Left kidney (tissue), 2 donors: Measurements from ENCODE around the gene GAS7. TPM values are rescaled to one million over a fixed set of nuclear protein-coding genes. Genes with fewer than 3 reads are reported as not detected.
"Not testable (repeated sequence)": the region's sequence is repeated elsewhere in the genome, so short reads cannot be mapped to it uniquely, and the experiment has no call there.

Source experiments
- DNase-seq: peaks from one replicate; pipeline ENCODE4 v3.0.0-alpha.2; 2013
- polyA plus RNA-seq: library from polyadenylated mRNA; unstranded; fragments of 120-200 nt; gene quantifications from one replicate; pipeline ENCODE4 v1.2.1, GENCODE V29; 2013; ENCODE audit not compliant: insufficient read length

Gene GAS7
- polyA plus RNA-seq, 1 donor, result 16.9 TPM

DNA sequence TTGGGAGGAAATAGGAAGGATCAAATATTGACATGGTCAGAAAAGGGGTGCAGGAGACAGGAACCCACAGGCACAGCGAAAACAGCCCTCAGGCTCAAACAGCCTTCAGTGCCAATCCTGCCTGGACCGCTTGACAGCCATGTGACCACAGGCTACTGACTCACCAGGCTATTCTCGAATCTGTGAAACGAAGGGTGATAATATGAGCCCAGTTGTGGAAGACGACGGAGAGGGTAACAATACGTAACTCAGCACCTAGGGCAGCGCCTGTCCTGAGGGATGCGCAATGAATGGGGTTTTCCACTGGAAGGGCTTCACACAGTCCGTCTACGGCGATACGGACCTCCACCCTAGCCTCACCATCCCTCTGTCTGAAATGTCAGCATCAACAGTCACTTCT, 176.0 kb downstream of the GAS7 start:
- no peak for DNase-seq

DNA sequence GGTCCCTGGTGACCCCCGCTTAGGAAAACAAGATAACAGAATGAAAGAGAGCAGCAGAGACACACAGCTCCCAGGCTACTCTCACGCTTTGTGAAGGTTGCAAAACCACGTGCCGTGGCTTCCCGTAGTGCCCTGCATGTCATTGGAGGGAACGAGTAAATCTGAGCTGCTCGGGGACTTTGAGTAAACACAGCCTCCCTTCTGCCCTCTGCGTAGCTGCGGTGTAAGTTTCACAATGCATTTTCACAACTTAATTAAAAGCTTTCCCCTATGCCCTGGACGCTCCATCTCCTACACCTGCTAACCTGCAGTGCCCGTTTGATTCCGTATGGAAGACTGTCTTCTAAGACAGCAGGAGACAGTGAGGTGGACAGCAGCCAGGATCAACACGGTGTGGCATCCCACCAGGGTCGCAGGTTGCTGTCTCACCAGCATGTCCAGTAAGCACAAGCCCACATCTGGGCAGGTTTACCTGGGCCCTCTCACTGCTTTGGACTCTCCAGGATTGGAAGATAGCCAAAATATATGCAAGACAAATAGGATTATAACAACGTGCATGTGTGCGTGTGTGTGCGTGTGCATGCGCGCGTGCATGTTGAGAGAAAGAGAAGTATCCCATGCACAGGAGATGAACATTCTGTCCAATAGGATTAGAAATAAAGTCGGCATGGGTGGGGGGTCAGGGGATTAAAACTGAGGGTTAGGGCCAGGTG, 177.0 kb downstream of the GAS7 start:
- DNase-seq, result peak; percentile 74

DNA sequence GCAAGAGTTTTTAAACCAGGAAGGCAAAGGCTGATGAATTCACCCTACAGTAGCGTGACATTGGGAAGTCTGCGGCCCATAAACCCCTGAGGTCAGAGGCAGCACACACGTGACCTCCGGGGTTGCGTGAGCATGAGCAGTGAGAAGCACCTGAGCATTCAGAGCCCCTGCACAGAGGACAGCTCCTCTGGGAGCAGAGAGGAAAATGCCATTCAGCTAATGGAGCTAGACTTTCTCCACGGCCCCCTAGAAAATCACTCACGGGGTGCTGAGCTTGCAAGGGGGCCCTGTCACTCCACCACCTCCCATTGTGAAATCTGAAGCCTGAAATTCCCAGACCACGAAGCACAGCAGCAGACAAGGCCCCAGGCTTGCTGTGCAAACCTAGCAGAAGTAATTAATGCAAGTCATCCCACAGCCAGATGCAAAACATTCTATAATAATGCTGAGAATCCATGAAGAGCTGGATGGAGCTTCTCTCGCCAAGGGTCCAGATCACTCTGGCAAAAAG, 178.4 kb downstream of the GAS7 start:
- peak; percentile 41 for DNase-seq

DNA sequence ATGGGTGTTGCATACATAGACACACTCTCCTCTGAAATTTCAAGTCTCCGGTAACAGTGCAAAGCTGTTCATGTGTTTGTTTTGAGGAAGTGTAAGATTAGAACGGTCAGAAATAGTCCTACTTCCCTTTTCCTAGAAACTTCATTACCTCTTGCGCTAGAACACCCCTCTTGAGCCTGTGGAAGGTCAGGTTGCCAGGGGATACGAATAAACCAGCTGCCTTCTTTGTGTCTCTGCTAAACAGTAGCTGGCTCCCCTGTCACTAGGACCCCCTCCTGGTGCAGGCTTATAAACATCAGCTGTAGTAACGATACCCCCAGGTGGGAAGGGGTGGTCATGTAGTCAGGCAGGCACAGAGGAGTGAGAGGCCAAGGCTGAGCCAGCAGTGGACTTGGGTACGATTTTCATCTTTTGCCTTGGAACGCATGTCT, 179.9 kb downstream of the GAS7 start:
- peak; percentile 24 for DNase-seq

DNA sequence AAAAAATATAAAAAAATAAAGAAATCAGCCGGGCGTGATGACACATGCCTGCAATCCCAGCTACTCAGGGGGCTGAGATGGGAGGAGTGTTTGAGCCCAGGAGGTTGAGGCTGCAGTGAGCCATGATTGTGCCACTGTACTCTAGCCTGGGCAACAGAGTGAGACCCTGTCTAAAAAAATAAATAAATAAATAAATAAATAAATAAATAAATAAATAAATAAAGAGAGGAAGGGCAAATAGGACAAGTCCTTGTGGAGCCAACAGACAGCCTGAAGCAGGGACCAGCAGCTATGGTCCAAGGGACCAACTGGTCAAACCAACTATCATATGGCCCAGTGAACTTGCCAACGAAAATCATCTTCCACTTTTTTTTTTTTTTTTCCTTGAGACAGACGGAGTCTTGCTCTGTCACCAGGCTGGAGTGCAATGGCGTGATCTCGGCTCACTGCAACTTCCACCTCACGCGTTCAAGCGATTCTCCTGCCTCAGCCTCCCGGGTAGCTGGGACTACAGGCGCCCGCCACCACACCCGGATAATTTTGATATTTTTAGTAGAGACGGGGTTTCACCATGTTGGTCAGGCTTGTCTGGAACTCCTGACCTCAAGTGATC, 181.3 kb downstream of the GAS7 start:
- not testable (repeated sequence) for DNase-seq

DNA sequence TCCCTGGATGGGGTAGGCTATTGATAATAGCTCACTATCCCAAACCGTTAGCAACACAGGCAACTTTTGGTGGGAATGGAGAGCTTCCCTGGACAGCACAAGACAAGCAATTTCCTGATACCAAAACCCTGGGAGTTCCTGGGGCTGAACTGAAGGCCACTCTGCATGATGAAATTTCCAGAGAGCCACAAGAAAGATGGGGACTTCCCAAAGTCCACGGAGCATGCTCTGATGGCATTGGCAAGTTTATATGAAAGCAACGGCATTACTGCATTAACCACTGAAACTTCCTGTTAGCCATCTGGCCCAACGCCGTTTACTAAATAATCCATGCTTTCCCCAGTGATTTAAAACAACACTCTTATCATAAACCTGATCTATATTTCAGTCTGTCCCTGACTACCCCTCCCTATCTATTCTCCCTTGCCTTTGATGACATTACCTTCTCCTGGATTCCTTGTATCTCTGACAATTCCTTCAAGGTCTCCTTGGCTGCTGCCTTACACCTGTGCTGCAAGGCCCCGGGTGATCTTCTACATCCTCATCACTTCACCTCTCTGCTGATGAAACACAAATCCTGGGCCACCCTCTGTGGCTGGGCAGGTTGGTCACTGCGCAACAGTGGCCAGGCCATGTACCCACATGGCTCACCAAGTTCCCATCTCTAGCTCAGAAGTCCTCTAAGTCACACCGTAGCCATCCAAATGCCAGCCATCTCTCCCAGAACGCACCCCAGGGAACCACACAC, 184.9 kb downstream of the GAS7 start:
- DNase-seq, result no peak

DNA sequence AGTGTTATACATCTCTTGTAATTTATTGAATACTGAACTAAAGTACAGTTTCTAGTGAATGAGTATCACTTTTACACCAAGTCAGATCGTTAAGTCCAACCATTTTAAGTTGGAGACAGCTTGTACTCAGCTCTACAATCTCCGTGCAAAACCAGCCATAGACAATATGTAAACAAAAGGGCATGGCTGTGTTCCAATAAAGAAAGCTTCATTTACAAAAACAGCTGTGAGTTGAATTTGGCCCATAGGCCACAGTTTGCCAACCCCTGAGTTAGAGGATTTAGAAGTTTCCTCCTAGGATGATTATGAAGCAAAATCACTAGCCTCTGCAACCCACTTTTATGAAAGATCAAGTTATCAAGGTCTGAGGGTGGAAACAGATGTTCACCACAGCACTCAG, 187.7 kb downstream of the GAS7 start:
- DNase-seq, result no peak

DNA sequence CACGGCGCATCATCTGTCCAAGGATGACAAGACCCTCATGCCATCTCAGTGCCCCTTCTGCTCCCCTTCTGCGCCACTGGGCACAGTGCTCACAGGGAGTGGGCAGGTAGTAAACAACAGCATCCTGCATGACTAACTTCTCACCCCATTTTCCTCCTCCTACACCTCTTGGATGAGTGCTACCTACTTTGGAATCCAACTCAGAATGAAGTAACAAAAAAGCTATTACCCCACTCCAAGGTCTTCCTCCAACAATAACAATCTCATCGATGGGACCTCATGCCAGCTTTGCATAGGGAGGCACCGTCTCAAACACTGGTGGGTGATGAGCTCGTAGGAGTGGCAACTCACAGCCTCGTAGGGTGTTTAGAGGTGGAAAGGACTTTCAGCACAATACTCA, 194.7 kb downstream of the GAS7 start:
- no peak for DNase-seq

DNA sequence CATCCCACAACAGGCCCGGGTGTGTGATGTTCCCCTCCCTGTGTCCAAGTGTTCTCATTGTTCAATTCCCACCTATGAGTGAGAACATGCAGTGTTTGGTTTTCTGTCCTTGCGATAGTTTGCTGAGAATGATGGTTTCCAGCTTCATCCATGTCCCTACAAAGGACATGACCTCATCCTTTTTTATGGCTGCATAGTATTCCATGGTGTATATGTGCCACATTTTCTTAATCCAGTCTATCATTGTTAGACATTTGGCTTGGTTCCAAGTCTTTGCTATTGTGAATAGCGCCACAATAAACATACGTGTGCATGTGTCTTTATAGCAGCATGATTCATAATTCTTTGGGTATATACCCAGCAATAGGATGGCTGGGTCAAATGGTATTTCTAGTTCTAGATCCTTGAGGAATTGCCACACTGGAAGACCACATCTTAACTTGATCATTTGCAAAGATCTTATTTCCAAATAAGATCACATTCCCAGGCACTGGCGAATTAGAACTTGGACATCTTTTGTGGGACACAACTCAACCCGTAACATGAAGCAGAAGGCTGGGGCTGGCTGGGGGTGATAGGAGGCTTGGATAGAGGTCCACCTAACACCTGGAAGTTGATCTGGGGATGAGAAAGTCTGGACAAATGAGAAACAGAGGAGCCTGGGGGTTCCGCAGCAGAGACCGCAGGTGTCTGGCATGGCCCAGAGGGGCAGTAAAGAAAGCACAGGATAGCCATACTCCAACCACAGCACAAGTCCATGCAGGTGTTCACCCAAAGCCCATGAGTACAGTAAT, 195.6 kb downstream of the GAS7 start:
- DNase-seq, result not testable (repeated sequence)

DNA sequence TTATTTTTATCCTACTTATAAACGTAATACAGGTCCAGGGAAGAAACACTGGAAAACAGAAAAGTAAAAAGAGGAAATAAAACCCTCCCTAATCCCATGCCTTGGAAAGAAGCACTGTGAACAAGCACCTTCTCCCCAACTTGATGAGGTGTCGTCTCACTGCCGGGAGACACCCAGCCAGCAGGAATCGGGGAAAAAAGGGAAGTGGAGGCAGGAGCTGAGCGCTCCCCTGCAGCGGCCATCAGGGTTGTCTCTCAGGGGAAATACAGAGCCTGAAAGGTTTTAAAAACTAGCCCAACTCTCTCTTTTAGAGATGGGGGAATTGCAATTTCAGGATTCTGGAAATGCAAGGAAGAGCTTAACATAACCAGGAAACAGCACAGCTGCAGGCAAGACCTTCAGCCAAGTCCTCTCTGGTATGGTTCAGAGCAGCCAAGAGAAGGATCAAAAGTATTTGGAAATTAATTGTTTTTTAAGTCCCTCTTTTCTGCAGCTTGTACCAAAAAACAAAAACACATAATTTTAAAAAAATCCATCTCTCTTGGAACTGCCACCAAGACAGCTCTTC, 197.0 kb downstream of the GAS7 start:
- DNase-seq, result no peak

DNA sequence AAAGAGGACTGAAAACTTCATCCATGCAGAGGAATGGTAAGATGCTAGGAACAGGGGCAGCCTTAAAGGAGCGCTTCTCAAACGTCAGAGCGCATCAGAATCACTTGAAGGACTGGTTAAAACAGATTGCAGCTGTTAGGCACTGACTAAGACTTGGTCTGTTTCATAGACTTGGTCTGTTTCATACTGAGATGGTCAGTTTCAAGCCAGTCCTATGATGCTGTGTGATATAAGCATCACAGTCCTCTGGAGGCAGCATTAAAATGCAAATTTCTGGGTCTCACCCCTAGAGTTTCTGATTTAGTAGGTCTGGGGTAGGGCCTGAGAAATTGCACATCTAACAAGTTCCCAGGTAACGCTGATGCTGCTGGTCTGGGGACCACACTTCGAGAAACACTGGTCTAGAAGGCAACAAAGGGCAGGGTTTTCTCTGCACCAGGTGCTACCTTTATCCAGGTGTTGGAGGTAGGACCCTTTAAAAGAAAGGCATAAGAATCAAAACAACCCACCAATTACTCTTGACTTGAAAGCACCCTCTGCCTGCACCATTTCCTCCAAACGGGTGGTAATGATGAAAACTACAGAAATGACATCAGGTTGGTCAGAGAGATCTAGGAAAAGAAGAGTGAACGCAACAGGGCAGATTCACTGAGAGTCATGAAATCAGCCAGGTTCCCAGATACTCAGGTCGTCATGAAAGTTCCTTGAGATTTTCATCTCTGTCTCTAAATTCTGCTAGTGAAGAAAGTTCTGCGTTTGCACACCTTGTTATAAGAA, 198.3 kb downstream of the GAS7 start:
- DNase-seq, result no peak

DNA sequence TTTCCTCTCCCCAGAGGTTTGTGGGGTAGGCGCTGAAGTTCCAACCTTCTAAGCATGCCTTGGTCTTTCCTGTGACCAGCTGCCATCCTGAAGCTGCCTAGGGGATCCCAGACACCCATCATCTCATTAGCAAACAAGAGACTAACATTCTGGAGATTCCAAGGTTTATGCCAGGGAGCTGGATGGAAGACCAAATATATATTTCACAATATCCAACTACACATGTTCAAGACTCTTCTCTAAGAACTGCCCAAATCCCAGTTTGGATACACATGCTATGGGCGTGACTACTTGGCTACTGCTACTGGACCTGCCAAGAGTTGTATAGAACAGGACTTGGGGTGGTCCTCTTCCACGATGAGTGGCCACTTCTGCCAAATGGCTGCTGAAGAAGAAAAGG, 200.3 kb downstream of the GAS7 start:
- no peak for DNase-seq

DNA sequence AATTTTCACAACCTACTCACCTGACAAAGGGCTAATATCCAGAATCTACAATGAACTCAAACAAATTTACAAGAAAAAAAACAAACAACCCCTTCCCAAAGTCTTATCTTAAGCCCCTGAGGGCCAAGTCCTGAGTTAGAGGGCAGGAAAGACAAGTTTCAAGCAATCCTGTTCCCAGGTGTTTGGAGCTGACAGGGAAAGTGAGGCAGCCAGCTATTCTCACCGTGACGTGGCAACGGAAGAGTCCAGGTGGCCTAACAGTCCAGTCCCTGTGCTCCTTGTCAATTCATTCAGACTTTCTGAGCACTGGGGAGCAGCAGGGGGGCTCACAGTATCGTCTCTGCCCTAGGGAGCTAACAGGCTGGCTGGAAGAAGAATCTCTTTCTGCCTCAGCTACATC, 203.6 kb downstream of the GAS7 start:
- no peak for DNase-seq

DNA sequence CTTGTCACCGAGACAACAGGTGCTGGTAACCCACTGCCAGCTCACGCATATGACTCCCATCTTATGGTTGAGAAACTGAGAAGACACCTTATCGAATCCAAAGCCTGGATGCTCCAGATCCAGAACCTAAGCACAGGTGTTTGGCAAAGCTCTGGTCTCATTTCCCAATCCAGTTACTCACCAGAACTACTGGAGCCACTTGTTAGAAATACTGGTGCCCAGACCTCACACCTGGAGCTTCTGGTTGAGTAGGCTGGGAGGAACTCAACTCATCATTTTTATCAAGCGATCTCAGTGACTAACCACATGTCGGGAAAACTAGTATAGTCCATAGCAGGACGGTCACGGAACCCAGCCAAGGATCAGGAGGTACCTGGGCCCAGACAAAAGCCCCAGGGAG, 206.6 kb downstream of the GAS7 start:
- no peak for DNase-seq

DNA sequence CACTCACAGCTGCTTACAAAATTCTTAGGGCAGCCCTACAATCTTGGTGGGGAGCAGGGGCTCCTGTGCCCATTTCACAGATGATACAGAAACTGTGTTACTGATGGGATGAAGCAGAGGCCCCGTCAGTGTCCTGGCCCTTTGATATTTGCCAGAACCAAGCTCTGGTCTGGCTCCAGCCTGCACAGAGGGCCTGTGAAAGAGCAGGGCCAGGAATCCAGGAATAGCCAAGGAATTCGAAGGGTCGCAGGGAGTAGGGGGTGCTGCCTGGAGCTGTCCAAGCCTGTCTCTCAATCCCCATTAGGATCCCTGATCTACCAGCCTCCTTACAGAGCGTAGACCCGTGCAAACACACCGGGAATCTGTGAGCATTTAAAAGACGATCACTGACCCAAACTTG, 207.1 kb downstream of the GAS7 start:
- DNase-seq, result no peak

DNA sequence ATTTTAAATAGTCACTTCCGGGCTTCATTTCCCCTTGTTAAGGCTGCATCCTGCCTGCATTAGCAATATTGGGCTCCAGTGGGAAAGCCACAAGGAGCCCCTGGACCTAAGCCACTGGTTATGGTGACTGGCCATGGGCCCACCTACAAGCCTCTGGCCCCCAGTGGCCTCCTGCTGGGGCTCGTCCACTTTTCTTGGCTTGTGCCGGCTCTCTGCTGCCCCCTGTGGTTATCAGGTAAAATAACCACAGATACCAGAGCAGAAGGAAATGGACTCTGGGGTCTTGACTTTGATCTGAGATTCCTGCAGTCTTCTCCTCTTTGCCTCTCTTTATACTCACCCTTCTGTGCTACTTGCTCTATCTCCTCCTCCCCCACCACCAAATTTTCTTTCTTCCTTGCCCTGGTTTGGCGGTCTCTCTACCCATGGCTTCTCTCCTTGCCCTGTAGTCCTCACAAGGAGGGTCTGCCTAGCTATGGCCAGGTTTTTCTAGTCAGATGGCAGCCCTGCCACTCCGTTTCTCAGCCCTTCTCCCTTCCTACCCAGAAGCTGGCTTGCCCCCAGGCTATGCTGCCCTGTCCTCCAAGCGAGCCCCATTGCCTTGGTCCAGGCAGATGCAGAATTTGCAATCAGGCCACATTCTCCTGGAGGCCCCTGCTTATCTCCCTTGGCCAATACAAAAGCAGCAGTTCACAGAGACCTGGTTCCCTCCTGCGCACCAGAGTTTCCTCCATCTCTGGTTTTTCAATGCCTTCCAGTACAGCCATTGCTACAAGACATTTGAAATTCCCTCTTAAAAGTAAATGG, 210.4 kb downstream of the GAS7 start:
- DNase-seq, result no peak

DNA sequence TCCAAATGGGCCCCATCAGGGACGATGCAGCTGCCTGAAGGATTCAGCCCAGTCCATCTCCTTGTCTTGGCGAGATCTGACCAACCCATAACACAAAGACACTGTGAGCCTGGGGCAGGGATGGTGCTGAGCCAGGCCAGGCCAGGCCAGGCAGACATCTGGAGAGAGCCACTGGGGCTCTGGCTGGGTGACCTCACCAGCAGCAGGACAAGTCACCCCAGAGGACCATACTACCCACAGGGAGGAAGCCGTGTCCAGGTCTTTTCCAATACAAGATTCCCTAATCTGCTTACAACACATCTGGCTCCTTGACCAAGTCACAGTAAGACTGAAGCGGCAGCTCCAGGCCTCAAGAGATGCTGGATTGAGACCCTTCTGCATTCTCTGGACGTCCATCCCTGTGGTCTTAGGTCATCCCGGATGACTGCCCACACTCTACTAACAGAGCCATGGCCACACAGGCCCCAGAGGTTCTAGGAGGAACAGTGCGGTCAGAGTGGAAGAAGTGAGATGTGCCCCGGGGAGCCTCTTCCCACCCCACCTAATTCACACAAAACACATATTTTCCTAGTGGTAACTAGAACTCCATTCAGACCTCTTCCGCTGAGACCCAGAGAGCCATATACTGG, 211.5 kb downstream of the GAS7 start:
- no peak for DNase-seq

DNA sequence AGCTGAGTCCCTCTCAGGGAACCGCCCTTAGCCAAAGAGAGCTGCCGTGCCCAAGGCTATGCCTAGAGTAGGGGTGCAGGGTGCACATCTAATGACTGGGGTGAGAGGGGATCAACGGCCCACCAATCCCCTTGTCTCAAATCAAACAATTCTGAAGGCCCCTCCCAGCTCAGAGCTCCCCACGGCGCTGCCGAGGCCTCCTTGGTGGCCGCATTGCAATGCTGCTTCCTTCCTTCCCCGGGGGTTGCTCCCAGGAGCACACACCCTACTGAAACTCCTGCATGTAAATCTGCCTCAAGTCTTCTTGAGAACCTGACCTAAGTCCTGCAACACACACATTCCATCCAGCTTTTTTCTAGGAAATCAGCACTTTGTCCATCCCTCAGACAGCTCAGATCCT, 212.8 kb downstream of the GAS7 start:
- no peak for DNase-seq

DNA sequence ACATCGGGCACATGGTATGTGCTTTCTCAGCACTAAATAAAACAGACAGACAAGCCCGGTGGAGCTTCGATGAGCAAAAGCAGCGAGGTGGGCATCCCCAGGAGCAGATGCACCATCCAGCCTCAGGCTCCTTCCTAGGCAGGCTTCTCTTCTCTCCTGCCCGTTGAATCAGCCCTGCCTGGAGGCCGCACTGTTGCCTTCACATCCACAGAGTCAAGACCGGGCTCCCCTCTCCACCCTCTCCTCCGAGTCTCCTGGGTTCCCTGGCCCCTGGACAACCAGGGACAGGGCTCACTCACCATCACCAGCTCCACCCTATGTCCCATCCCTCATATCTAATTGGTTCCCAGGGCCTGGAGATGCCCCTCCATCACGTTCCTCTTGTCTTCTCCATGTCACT, 213.6 kb downstream of the GAS7 start:
- no peak for DNase-seq

DNA sequence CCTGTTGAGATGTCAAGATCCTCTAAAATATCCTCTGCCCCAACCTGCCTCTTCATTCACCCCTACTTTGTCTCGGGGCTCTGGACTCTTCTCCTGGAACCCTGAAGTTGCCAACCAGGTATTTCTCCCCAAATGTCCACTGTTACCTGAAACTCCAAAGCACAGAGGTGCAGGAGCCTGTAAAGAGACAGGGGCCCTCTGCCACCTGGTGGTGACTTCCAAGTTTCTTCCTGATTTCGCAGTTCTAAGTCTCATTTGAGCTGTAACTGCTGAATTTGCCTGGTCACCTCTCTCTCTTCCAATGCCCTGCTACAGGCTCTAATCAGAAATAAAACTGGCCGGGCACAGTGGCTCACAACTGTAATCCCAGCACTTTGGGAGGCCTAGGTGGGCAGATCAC, 216.2 kb downstream of the GAS7 start:
- DNase-seq, result no peak
